Camera-type eye (tissue), 1 donor: ENCODE data around the gene RDX. TPM values are rescaled to one million over a fixed set of nuclear protein-coding genes. Genes with fewer than 3 reads are reported as not detected.

Experiments used
- total RNA-seq: library from RNA; depleted of rRNA; stranded (reverse); fragments of >200 nt; gene quantifications from one replicate; pipeline ENCODE4 v1.2.3, GENCODE V29; 2014

RDX gene
- 105 TPM for total RNA-seq

GRCh38 chr11:110296226-110297075, at the start of gene RDX:
Gene RDX (minus strand): TSS chr11:110296614. CDS start chr11:110279692, 16,922 bp downstream.

Other genes starting within 250 kb of the RDX start
- gene ZC3H12C, start 203.2 kb downstream of the RDX start, total RNA-seq: 35.1 TPM
- 19.0 TPM for gene FDX1, start 133.3 kb upstream of the RDX start, total RNA-seq